Measurements from ENCODE around the gene CCDC51. TPM values are rescaled to one million over a fixed set of nuclear protein-coding genes. Genes with fewer than 3 reads are reported as not detected.

CCDC51 gene
- polyA plus RNA-seq, 1 of the 3 experiments (the other 2 are of a cell fraction), result 24.2 TPM

GRCh38 chr3:48459331-48459730 lies 19.4 kb upstream of the CCDC51 start:
- ChIA-PET POLR2A (interaction anchor here (1.8 kb wide), 1 partner anchor 8 kb away, joined by 3 read pairs; no protein-coding TSS in a partner anchor), CTCF (interaction anchor here (0.8 kb wide), 1 partner anchor 23 kb away, joined by 3 read pairs; no protein-coding TSS in a partner anchor)
- Histone ChIP-seq H3K4me1 (ENCODE audit: control insufficient read depth in 1 of 2, insufficient read depth in 2 of 2, low read depth in 1 of 2, low read length in 1 of 2) (peaks cover 0 to 8% of the 10 kb centered on the region in 2 experiments; a peak in 1 of 4 replicates), H2AFZ (ENCODE audit: low read depth) (no peak overlapping the region), H3K27ac (ENCODE audit: low read depth in 2 of 2, low read length in 1 of 2) (no peak overlapping the region), H3K4me2 (no peak overlapping the region), H3F3A (replicated peaks; ENCODE audit: insufficient read depth) (peaks cover 11% of the 10 kb centered on the region), H3K36me3 (replicated peaks in 1 of 2; ENCODE audit: control insufficient read depth in 1 of 2, insufficient read depth in 2 of 2, low read length in 1 of 2) (peaks cover 47 to 55% of the 10 kb centered on the region in 2 experiments), H3K4me3 (ENCODE audit: low read depth in 2 of 2, low read length in 1 of 2) (no peak overlapping the region), H3K9me2 (no peaks in the 10 kb centered on the region), H3K27me3 (ENCODE audit: insufficient read depth) (no peaks in the 10 kb centered on the region), H3K9me3 (no peaks in the 10 kb centered on the region), H3K79me2 (ENCODE audit: insufficient read depth) (no peaks in the 10 kb centered on the region), H3K9ac (no peak overlapping the region), H4K20me1 (ENCODE audit: insufficient read depth) (no peaks in the 10 kb centered on the region)
- no peak for DNase-seq
- TF ChIP-seq TEAD4 (IDR thresholded peaks at IDR 0.05; ENCODE audit: borderline replicate concordance, insufficient read depth) (no peak), EP300 (IDR thresholded peaks at IDR 0.05; ENCODE audit: borderline replicate concordance in 1 of 2, low read depth in 1 of 2, low read length in 1 of 2) (no peak)
- 100% methylated on average over 2 of the region's 3 CpGs for WGBS (ENCODE audit: low lambda C conversion rate)

DNA sequence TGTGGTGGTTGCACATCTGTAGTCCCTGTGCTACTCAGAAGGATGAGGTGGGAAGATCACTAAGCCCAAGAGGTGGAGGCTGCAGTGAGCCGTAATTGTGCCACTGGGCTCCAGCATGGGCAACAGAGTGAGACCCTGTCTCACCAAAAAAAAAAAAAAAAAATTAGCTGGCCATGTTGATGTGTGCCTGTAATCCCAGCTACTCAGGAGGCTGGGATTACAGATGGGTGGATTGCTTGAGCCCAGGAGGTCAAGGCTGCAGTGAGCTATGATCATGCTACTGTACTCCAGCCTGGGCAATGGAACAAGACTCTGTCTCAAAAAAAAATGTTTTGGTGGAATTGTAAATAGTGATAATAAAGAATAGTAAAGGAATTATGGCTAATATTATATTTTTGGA lies 16.5 kb upstream of the CCDC51 start:
- H3K4me1 ChIP-seq (ENCODE audit: control insufficient read depth in 1 of 2, insufficient read depth in 2 of 2, low read depth in 1 of 2, low read length in 1 of 2), result no peaks in the 10 kb centered on the region
- ChIA-PET POLR2A (no interaction called here), CTCF (interaction anchor here (0.9 to 1.1 kb wide), 3 partner anchors 21 to 182 kb away, joined by 3 to 5 read pairs (median 3); no protein-coding TSS in a partner anchor)
- TF ChIP-seq EP300 (IDR thresholded peaks at IDR 0.05; ENCODE audit: borderline replicate concordance in 1 of 2, low read depth in 1 of 2, low read length in 1 of 2), result no peak
- TF ChIP-seq FOXM1 (IDR thresholded peaks at IDR 0.05; ENCODE audit: low read depth), result no peak
- TF ChIP-seq NFIC (IDR thresholded peaks at IDR 0.05; ENCODE audit: borderline replicate concordance), result no peak
- TF ChIP-seq NRF1 (IDR thresholded peaks at IDR 0.05; ENCODE audit: low read depth, low read length), result no peak
- H3K36me3 ChIP-seq (replicated peaks in 1 of 2; ENCODE audit: control insufficient read depth in 1 of 2, insufficient read depth in 2 of 2, low read length in 1 of 2), result peaks cover 57 to 68% of the 10 kb centered on the region in 2 experiments
- no peaks in the 10 kb centered on the region for H3K9me3 ChIP-seq
- WGBS (ENCODE audit: low lambda C conversion rate), result 92% methylated on average over 1 of the region's 1 CpG
- H3K9ac ChIP-seq, result no peak overlapping the region
- no peaks in the 10 kb centered on the region for H3K27me3 ChIP-seq (ENCODE audit: insufficient read depth)
- H3K79me2 ChIP-seq (ENCODE audit: insufficient read depth), result no peaks in the 10 kb centered on the region
- H4K20me1 ChIP-seq (ENCODE audit: insufficient read depth), result no peaks in the 10 kb centered on the region
- no peak overlapping the region for H2AFZ ChIP-seq (ENCODE audit: low read depth)
- no peaks in the 10 kb centered on the region for H3K9me2 ChIP-seq
- H3K4me2 ChIP-seq, result no peak overlapping the region
- DNase-seq, result no peak
- H3F3A ChIP-seq (replicated peaks; ENCODE audit: insufficient read depth), result peaks cover 3% of the 10 kb centered on the region
- no peak overlapping the region for H3K4me3 ChIP-seq (ENCODE audit: low read depth in 2 of 2, low read length in 1 of 2)
- H3K27ac ChIP-seq (ENCODE audit: low read depth in 2 of 2, low read length in 1 of 2), result no peak overlapping the region

GRCh38 chr3:48451270-48451669 lies 11.4 kb upstream of the CCDC51 start:
- no peaks in the 10 kb centered on the region for H3F3A ChIP-seq (replicated peaks; ENCODE audit: insufficient read depth)
- H3K27me3 ChIP-seq (ENCODE audit: insufficient read depth), result no peaks in the 10 kb centered on the region
- no peak overlapping the region for H3K4me3 ChIP-seq (ENCODE audit: low read depth in 2 of 2, low read length in 1 of 2)
- H3K79me2 ChIP-seq (ENCODE audit: insufficient read depth), result peaks cover 28% of the 10 kb centered on the region
- H3K4me2 ChIP-seq, result no peak overlapping the region
- H3K36me3 ChIP-seq (replicated peaks in 1 of 2; ENCODE audit: control insufficient read depth in 1 of 2, insufficient read depth in 2 of 2, low read length in 1 of 2), result peaks cover 26 to 37% of the 10 kb centered on the region in 2 experiments
- WGBS (ENCODE audit: low lambda C conversion rate), result no CpG with 5 or more reads among the region's 1 CpG
- no peaks in the 10 kb centered on the region for H4K20me1 ChIP-seq (ENCODE audit: insufficient read depth)
- no peak overlapping the region for H3K9ac ChIP-seq
- H3K27ac ChIP-seq (ENCODE audit: low read depth in 2 of 2, low read length in 1 of 2), result no peak overlapping the region
- no peaks in the 10 kb centered on the region for H3K9me3 ChIP-seq
- H3K4me1 ChIP-seq (ENCODE audit: control insufficient read depth in 1 of 2, insufficient read depth in 2 of 2, low read depth in 1 of 2, low read length in 1 of 2), result peaks cover 0 to 7% of the 10 kb centered on the region in 2 experiments; a peak in 2 of 4 replicates
- POLR2A ChIA-PET, result interaction anchor here (0.7 to 1.5 kb wide), 3 partner anchors 8 to 13 kb away, joined by 3 to 5 read pairs (median 4); partner anchors contain the start of genes CCDC51 and TMA7
- H2AFZ ChIP-seq (ENCODE audit: low read depth), result no peak overlapping the region
- no peak for DNase-seq
- H3K9me2 ChIP-seq, result no peaks in the 10 kb centered on the region
- no peak for TF ChIP-seq FOXJ3 (CRISPR knock-in tag; IDR thresholded peaks at IDR 0.05)
- CTCF ChIA-PET, result interaction anchor here (1.0 to 4.1 kb wide), 4 partner anchors 13 to 98 kb away, joined by 3 to 25 read pairs (median 5); no protein-coding TSS in a partner anchor
